ENCODE data around the gene PPP2R3B.

GRCh38 chrX:373641-374471 lies 12.9 kb downstream of the PPP2R3B start:
- TF ChIP-seq CTCF (IDR thresholded peaks at IDR 0.05) = no peak
- no peak for TF ChIP-seq ZFX (IDR thresholded peaks at IDR 0.05; ENCODE audit: borderline replicate concordance)

Measured in 22Rv1 (cell line).